ENCODE measurements around the gene EDA.

DNA sequence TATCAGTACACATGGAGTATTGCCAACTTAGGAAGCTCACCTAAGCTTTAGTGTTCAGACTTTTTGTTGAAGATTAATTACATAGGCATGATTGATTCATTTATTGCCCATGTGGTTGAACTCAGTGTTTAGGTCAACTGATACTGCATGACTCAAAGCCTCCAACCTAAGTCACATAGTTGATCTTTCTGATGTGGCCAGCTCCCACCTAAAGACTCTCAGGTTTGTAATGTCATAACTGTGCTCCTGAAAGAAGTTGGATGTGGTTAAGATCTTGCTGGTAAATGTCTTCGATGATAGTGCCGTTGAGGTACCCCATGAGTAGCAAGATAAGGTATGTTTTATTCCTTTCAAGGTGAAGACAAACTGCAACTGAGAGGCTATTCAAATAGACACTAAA lies 192.5 kb downstream of the EDA start:
- TF ChIP-seq, protein P1, sequence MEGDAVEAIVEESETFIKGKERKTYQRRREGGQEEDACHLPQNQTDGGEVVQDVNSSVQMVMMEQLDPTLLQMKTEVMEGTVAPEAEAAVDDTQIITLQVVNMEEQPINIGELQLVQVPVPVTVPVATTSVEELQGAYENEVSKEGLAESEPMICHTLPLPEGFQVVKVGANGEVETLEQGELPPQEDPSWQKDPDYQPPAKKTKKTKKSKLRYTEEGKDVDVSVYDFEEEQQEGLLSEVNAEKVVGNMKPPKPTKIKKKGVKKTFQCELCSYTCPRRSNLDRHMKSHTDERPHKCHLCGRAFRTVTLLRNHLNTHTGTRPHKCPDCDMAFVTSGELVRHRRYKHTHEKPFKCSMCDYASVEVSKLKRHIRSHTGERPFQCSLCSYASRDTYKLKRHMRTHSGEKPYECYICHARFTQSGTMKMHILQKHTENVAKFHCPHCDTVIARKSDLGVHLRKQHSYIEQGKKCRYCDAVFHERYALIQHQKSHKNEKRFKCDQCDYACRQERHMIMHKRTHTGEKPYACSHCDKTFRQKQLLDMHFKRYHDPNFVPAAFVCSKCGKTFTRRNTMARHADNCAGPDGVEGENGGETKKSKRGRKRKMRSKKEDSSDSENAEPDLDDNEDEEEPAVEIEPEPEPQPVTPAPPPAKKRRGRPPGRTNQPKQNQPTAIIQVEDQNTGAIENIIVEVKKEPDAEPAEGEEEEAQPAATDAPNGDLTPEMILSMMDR (IDR thresholded peaks at IDR 0.05) = no peak
- no peak for TF ChIP-seq ZFX (IDR thresholded peaks at IDR 0.05; ENCODE audit: borderline replicate concordance)
